DMS 273 (cell line): ENCODE data around the gene MLLT10.

Source experiments
- DNase-seq: peaks from one replicate; lab custom pipeline; 2025; ENCODE audit not compliant: unreplicated experiment; lab: John Stamatoyannopoulos, UW

MLLT10 gene

DNA sequence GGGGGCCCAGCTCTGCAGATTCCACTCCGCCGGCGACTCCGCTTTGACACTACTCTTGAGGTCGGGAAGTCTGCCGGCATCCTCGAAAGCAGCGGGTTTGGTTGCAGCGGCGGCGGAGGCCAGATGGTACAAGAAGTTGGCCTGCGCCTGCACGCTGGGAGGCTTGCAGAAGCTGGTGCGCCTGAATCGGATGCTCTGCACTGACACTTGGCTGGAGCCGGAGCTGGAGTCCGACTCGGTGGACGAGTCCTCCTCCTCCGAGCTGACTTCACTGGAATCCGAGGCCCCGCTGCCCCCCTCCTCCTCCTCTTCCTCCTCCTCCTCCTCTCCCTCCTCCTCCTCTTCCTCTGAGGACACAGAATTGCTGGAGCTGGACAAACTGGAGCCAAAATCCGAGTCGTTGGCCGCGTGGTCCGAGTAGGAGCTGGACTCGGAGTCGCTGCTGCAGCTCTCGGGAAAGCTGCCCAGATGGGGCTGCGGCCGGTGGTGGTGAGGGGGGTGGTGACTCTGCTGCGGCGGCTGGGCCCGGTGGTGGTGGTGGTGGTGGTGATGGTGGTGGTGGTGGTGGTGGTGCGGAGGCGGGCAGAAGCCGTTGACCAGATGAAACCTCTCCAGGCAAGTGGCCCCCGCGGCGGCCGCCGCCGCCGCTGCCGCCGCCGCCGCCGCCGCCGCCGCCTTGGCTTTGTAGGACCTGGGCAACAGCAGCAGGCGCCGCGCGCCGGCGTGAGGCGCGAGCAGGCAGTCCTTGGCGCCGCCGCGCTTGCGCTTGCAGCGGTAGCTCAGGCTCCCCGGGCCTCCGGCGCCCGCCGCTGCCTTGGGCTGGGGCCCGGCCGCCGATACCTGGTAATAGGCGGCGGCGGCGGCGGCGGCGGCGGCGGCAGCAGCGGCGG, 17.5 kb upstream of the MLLT10 start:
- peak; percentile 85 for DNase-seq

DNA sequence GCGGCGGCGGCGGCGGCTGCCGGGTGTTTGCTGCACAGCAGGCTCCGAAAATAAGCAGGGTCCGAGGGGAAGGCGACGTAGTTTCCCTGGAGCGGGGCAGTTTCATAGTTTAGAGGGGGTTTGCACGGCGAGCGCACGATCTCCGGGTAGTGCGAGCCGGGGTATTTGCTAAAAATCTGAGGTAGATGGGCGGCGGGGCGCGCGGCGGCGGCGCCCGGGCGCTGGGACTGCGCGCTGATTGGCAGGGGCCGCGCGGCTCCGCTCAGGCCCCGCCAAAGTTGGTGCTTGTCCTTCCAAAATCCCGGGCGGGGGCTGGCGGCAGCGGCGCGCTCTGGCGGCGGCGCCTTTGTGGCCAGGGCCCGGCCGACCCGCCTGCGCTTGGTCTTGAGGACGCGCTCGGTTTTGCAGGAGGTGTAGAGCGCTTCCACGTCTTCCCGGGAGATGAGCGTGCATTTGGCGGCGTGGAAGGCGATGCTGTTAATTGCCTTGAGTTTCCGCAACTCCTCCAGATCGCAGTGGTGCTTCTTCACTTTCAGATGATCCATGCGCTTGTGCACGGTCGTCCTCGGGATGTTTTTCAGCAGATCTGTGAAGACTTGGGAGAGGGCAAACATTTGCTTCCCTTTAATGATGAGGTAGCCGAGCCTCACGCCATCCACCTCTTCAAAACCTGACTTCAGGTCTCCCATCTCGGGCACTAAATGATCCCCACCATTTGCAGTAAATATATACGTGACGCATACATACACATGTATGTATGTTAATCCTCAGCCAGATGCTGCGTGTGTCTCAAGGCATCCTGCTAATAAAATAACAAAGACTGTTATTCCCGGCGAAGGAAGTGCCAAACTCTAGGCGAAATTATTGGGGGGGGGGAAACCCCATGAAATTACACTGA, 16.6 kb upstream of the MLLT10 start:
- DNase-seq, result peak; percentile 84

- peak; percentile 40 for DNase-seq
Measured at GRCh38 chr10:21518149-21518640, 15.8 kb upstream of the MLLT10 start.

GRCh38 chr10:21518641-21519396, 15.2 kb upstream of the MLLT10 start:
- DNase-seq, result peak; percentile 25

- DNase-seq, result no peak
Measured at GRCh38 chr10:21519397-21519933, 14.6 kb upstream of the MLLT10 start.

- peak; percentile 19 for DNase-seq
Measured at GRCh38 chr10:21519941-21520436, 14.0 kb upstream of the MLLT10 start.

- DNase-seq, result no peak
Measured at GRCh38 chr10:21520509-21520908, 13.5 kb upstream of the MLLT10 start.

GRCh38 chr10:21520949-21521348, 13.1 kb upstream of the MLLT10 start:
- no peak for DNase-seq

DNA sequence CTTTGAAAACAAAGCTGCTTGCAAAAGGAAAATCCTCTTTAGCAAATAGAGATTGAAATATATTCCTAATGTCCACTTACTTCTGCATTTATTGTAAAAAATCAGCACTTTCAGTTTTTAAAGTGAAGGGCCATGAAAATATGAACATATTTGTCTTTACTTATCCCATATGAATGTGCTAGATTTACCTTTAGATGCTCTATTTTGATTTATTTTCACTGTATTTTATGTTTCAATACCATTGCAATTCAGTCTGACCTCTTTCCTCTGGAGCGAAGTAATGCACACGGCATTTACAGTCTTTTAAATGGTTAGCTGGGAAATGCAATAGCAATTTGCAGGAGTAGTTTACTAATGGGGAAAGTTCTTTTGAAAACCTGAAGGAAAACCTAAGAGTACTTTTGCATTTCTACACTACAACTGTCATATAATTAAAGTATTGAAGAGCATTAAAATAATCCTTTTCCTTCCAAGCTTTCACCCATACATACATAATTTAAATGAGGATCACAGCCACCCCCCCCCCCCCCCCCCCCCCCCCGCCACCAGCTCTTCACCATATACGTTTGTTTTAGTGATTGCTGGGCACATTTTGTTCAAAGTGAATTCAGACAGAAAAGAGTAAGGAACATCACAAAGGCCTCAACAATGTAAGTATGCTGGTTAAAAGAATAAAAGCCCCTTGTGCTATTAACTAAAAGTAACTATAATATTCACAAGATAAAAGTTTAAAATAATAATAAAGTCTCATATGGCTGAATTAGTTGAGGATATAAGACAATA, 12.1 kb upstream of the MLLT10 start:
- no peak for DNase-seq

- peak; percentile 19 for DNase-seq
Measured at GRCh38 chr10:21522631-21523406, 11.2 kb upstream of the MLLT10 start.

GRCh38 chr10:21523557-21524008, 10.4 kb upstream of the MLLT10 start:
- DNase-seq, result peak; percentile 75

- no peak for DNase-seq
Measured at GRCh38 chr10:21524131-21524525, 9.9 kb upstream of the MLLT10 start.

DNA sequence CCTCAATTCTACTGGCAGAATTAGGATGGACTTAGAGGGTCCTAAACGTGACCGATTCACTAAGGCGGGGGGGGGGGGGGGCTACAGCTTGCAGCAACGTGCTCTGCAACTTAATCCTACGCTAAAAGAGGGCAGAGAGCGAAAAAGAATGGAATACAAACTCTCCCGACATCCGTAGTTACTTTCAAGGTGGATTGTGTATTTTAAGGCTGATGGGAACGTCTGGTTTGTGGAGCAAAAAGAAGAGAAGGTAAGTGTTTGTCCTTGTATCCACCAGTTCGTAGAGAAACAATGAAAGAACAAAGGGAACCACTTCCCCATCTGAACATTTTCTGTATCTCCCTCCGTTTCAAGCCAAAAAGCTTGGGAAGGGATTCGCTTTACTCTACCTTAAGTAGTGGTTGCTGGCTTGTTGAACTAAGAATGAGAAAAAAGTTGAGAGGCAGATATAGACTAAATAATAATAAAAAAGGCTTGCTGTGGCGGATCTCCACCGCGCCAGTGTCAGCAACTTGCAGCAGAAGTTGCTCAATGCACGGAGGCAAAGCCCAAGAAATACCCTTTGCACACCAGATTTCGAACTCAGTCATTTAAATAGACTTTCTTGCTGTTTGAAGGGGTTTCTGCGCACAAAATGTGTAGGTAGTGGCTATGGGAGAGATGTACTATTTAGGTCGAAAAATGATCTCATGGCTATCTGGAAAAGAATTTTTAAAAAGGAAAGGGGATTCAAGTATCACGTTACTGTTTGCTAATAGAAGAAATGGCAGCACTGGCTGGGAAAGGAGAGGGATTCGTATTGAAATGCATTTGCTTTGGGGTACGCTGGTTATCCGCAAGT, 9.3 kb upstream of the MLLT10 start:
- peak; percentile 46 for DNase-seq

DNA sequence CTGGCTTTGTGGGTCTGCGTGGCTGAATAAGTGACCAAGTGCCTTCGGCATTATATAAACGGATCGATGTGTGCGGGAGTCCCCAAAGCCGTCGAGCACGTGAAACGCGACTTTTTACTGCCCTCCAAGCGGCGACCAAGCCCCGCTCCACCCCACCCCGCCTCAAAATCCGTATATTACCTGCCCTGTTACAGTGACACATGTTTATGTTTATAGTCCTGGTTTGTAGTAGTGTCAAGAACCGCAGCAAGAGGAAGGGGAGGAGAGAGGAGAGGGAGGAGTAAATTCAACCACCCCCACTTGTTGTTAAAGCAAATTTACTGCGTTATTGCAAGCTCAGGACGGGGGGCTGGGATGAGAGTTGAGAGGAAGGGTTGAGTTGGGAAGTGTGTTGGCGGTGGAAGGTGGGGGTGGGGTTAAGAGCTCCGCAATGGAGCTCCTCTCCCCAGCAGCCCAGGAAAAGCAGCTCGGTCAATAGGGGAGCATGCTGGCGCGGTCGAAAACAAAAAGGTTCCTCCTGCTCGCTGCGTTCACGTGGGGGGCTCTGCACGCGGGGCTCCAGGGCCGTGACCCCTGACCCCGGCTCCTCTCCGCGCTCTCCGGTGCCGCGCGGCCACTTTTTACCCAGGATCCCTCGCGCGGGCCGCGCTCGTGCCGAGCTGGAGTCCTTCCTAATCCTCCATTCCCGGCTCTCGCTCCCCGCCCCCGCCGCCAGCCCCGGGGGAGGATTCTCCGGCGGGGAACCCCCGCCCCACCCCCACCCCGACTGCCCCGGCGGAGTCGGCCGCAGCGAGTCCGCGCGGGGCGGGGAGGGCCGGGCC, 8.5 kb upstream of the MLLT10 start, which contains the start of gene SKIDA1:
SKIDA1 (minus strand) TSS at position 316 of the 821 bp plus-strand sequence. CDS start 7,860 bp downstream, outside the sequence.
- peak; percentile 90 for DNase-seq

GRCh38 chr10:21526188-21526859, 7.7 kb upstream of the MLLT10 start:
- peak; percentile 87 for DNase-seq

- peak; percentile 75 for DNase-seq
Measured at GRCh38 chr10:21526860-21527597, 7.0 kb upstream of the MLLT10 start.
